H1 (cell line): ENCODE measurements around the gene PLPPR2. TPM values are rescaled to one million over a fixed set of nuclear protein-coding genes. Genes with fewer than 3 reads are reported as not detected.
A peak's percentile ranks its signal among the peaks of the same experiment; 100 is the strongest.

Source experiments
- EZH2 ChIP-seq: fragments of 200-600 bp; sonication (generic); IDR thresholded peaks from 2 replicates; pipeline ENCODE4 v1.7.1; 2012; ENCODE audit warnings: low read depth, mild to moderate bottlenecking, moderate library complexity, low read length, inconsistent platforms; ENCODE audit not compliant: severe bottlenecking
- SAP30 ChIP-seq: fragments of 300-600 bp; sonication (generic); IDR thresholded peaks from 2 replicates; pipeline ENCODE4 v1.7.1; 2012; ENCODE audit warnings: low read length, moderate library complexity, mild to moderate bottlenecking, inconsistent platforms; ENCODE audit not compliant: insufficient read depth, insufficient replicate concordance
- polyA plus RNA-seq, 7 experiments: library from polyadenylated mRNA; depleted of rRNA in 3 of 7; stranded (reverse) in 5 of 7; unstranded in 2 of 7; fragments of >200 nt in 5 of 7; fragments of 200-250 nt in 2 of 7; gene quantifications; 1 replicate in 5 of 7; 2 replicates in 1 of 7; 4 replicates in 1 of 7; pipeline versions ENCODE4 v1.2.1 to v1.2.3, GENCODE V29; 2011 to 2013; ENCODE audit warnings: missing spikeins in 2 of 7, mixed read lengths in 2 of 7
- total RNA-seq: library from RNA; stranded (reverse); fragmentation: NEBNext Ultra II Directional; extraction: Animal tissue kit (Norgen Biotek cat#: 25700); gene quantifications from 2 replicates; pipeline ENCODE4 v1.2.1, GENCODE V29; 2021

Gene PLPPR2
- total and polyA plus RNA-seq, 2 of the 8 experiments (the other 6 are each of a cell fraction or from before 2014, with no cell fraction given) = 7.2 to 11.7 TPM

DNA sequence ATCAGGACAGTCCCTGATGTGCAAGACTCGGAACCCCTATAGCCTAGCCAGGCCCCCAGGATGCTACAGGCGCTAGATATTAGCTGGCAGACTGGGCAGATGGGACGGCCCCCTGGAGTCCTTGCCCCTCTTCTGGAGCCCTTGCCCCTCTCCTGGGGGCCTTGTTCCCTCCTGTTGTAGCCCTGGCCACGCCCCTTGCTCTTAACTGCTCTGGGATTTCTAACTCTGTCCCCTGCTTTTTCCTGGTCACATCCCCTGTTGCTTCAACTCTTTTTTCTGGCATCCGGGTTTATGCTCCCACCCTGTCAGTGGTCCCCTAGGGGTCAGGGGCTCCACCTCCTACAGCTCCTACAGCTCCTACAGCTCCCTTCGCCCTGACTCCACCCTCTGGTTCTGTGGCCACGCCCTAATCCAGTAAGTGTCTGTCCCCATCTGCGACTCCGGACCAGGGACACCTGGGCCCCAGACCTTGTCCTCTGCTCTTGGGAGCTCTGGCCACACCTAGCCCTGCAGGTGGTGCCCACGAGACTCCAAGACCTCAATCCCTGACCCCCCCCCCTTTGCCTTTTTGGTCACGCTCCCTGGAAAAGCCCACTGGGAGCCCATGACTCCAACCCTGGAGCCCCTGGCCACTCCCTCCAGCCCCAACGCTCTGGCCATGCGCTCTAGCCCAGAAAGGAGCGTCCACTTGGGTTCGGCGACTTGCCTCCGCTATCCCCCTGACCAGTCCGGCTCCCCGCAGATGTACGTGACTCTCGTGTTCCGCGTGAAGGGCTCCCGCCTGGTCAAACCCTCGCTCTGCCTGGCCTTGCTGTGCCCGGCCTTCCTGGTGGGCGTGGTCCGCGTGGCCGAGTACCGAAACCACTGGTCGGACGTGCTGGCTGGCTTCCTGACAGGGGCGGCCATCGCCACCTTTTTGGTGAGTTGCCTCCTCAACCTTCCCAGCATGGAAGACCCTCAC, 6.8 kb downstream of the PLPPR2 start (continued):
- peak; percentile 45 for TF ChIP-seq SAP30
- TF ChIP-seq EZH2 = no peak
- TF ChIP-seq, all 59 proteins: peak for 4
